ENCODE measurements around the gene PTPRR. TPM values are rescaled to one million over a fixed set of nuclear protein-coding genes. Genes with fewer than 3 reads are reported as not detected.

The PTPRR gene, protein sequence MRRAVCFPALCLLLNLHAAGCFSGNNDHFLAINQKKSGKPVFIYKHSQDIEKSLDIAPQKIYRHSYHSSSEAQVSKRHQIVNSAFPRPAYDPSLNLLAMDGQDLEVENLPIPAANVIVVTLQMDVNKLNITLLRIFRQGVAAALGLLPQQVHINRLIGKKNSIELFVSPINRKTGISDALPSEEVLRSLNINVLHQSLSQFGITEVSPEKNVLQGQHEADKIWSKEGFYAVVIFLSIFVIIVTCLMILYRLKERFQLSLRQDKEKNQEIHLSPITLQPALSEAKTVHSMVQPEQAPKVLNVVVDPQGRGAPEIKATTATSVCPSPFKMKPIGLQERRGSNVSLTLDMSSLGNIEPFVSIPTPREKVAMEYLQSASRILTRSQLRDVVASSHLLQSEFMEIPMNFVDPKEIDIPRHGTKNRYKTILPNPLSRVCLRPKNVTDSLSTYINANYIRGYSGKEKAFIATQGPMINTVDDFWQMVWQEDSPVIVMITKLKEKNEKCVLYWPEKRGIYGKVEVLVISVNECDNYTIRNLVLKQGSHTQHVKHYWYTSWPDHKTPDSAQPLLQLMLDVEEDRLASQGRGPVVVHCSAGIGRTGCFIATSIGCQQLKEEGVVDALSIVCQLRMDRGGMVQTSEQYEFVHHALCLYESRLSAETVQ
- total RNA-seq (not detected), polyA plus RNA-seq (not detected), total RNA-seq (0 reads per million in 6 experiments)

DNA sequence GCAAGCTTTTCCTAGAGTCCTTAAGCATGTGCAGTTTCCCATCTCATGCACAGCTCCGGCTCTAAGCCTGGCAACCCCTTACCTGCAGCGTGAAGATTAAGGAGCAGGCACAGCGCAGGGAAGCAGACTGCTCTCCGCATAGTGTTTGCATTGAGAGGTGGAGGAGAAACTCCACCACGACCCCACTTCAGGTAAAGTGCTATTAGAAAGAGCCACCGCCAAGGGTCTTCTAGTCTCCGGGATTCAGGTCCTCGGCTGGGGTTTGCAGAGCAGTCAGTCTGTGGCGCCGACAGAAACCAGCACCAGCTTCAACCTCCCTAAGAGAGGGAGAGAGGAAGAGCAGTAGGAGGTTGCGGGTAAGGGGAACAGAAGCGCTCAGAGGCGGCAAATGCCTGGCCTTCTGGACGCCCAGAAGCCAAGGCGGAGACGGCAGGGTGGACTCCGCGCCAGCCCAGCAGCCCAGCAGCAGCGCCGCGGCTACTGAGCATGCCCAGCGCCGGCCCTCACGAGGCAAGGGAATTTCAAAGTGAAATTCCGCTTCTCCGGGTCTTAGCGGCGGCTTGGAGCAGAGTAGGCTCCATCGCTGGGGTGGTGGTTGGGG, at the start of gene PTPRR:
Gene PTPRR, minus strand, starts transcription at position 488 of the 601 bp plus-strand sequence. Its CDS starts 348 bp downstream, at position 140.
- peak within 1 kb of the TSS in 1 of 10 donors; percentile 12 for H3K4me3 Mint-ChIP-seq
- POLR2A ChIA-PET: no interaction called here
- DNase-seq (no peak), ATAC-seq (no peak)
- H3K9me3 Mint-ChIP-seq: peaks cover 0 to 6% (median 0%) of the 10 kb centered on the region in 9 donors
- H3K4me1 Mint-ChIP-seq: no peaks in the 10 kb centered on the region
- peaks cover 0 to 4% (median 0%) of the 10 kb centered on the region in 3 donors for H3K36me3 Mint-ChIP-seq
- peaks cover 10 to 30% (median 19%) of the 10 kb centered on the region in 5 donors for H3K27me3 Mint-ChIP-seq
- H3K27ac Mint-ChIP-seq: no peak within 1 kb of the TSS

GRCh38 chr12:70966996-70967790, 46.7 kb upstream of the PTPRR start:
- no peaks in the 10 kb centered on the region for H3K4me1 Mint-ChIP-seq
- no peak overlapping the region for H3K27ac Mint-ChIP-seq
- POLR2A ChIA-PET: no interaction called here
- H3K9me3 Mint-ChIP-seq: peaks cover 0 to 11% (median 1%) of the 10 kb centered on the region in 9 donors
- peaks cover 0 to 3% (median 0%) of the 10 kb centered on the region in 5 donors for H3K27me3 Mint-ChIP-seq
- DNase-seq (no peak), ATAC-seq (no peak)
- H3K36me3 Mint-ChIP-seq: no peaks in the 10 kb centered on the region
- H3K4me3 Mint-ChIP-seq: no peak overlapping the region

- Mint-ChIP-seq H3K9me3 (peaks cover 0 to 11% (median 1%) of the 10 kb centered on the region in 9 donors), H3K27ac (no peak overlapping the region), H3K27me3 (peaks cover 0 to 3% (median 0%) of the 10 kb centered on the region in 5 donors), H3K36me3 (no peaks in the 10 kb centered on the region), H3K4me3 (no peak overlapping the region), H3K4me1 (no peaks in the 10 kb centered on the region)
- DNase-seq (no peak), ATAC-seq (no peak)
- POLR2A ChIA-PET: no interaction called here
These were observed 45.5 kb upstream of the PTPRR start for GRCh38 chr12:70966046-70966445.

DNA sequence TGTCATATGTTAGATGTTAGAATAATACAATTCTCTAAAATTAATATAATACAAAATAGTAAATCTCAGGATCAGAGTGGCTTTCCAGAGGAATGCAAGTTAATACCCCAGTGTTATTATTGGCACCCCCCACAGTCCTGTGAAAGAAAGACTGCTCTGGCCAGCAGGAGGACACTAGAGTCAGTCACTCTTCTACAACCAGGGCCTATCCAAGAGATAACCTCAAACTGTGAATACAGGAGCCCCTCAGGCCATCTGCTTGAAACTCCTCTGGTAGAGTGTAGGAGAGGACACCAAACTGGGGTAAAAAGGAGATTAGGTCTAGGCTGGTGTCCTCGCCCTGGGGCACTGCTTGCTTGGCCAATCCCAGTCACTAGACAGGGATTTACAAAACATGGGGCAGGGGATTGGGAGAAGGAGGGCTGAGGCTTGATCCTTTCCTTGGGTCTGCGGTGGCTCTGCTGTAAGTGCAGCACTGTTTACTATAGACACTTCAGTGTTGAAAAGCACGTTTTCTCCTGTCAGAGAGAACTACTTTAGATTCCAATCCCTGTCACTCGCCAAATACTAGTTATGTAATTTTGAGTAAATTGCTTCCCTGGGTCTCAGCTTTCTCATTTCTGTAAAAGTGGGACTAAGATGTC, 44.5 kb upstream of the PTPRR start:
- H3K4me1 Mint-ChIP-seq: no peaks in the 10 kb centered on the region
- DNase-seq: no peak
- no peaks in the 10 kb centered on the region for H3K36me3 Mint-ChIP-seq
- ATAC-seq: no peak
- no peak overlapping the region for H3K27ac Mint-ChIP-seq
- H3K27me3 Mint-ChIP-seq: peaks cover 0 to 3% (median 0%) of the 10 kb centered on the region in 5 donors
- peaks cover 0 to 11% (median under 1%) of the 10 kb centered on the region in 9 donors for H3K9me3 Mint-ChIP-seq
- POLR2A ChIA-PET: no interaction called here
- H3K4me3 Mint-ChIP-seq: no peak overlapping the region

DNA sequence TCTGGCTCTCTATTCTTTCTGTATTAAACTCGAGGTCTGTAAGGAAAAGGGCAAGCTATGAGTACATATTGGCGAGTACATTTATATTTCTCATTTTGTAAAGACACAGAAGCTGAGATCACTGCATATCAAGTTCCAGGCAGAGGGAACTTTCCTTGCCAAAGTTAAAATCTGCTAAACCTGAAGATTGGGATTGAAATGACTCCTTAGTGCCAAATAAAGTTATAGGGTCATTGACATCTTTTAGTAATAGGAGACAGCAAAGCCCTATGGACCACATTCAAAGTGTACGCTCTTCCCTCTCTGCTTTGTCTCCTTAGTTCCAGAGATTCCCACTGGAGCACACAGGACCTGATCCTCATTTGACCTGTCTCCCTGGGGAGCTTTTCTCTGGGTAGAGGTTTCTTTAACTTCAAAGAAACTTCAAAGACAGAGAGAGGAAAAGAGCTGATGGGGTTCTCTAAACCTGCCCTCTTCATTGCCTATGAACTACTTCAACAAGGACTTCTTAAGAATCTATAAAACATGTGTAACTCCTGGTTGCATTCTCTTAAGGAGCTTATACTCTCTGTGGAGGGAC, 42.6 kb upstream of the PTPRR start:
- Mint-ChIP-seq H3K27ac (no peak overlapping the region), H3K4me1 (no peaks in the 10 kb centered on the region), H3K4me3 (no peak overlapping the region), H3K9me3 (peaks cover 0 to 11% (median 2%) of the 10 kb centered on the region in 9 donors), H3K36me3 (no peaks in the 10 kb centered on the region), H3K27me3 (peaks cover 0 to 3% (median 0%) of the 10 kb centered on the region in 5 donors)
- POLR2A ChIA-PET: no interaction called here
- no peak for DNase-seq
- no peak for ATAC-seq

- no peak for DNase-seq
- Mint-ChIP-seq H3K27ac (peak overlapping the region in 1 of 10 donors; percentile 1), H3K9me3 (peaks cover 0 to 11% (median 2%) of the 10 kb centered on the region in 9 donors), H3K27me3 (peaks cover 0 to 3% (median 0%) of the 10 kb centered on the region in 5 donors), H3K36me3 (no peaks in the 10 kb centered on the region), H3K4me1 (no peaks in the 10 kb centered on the region), H3K4me3 (no peak overlapping the region)
- ATAC-seq: no peak
- POLR2A ChIA-PET: no interaction called here
These were observed 41.8 kb upstream of the PTPRR start for GRCh38 chr12:70962226-70962794.

DNA sequence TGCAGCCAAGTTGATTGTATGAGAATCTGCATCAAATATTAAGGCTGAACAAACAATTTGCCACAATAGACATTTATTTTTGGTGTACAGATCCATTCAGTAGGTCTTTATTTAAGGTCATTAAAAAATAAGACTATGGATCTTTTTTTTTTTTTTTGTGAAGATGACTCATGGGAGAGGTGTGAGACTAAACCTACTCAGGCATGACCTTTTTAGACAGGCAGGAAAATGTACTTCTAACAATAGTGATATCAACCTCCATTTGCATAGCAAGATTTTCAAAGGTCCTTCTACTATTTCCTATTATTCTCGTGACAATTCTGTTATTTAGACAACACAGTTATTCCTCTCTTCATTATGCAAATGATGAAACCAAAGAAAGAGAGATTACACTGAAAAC, 39.9 kb upstream of the PTPRR start:
- Mint-ChIP-seq H3K4me3 (no peak overlapping the region), H3K36me3 (no peaks in the 10 kb centered on the region), H3K4me1 (no peaks in the 10 kb centered on the region), H3K27me3 (peaks cover 0 to 3% (median 0%) of the 10 kb centered on the region in 5 donors), H3K9me3 (peaks cover 0 to 11% (median 2%) of the 10 kb centered on the region in 9 donors), H3K27ac (no peak overlapping the region)
- ATAC-seq: no peak
- no peak for DNase-seq
- POLR2A ChIA-PET: no interaction called here

DNA sequence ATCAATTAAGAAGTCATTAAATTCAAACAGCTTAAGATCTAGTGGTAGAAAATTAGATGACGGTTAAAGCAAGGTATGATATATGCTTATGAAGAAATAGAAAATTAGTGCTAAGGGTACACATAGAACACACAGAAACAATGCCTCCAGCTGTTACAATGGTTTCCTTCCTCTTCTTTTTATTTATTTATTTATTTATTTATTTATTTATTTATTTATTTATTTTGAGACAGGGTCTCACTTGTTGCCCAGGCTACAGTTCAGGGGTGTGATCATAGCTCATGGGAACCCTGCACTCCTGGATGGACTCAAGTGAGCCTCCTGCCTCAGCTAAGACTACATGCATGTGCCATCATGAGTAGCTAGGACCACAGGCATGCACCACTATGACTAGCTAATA, 34.9 kb upstream of the PTPRR start:
- no peaks in the 10 kb centered on the region for H3K27me3 Mint-ChIP-seq
- H3K9me3 Mint-ChIP-seq: peaks cover 0 to 4% (median 0%) of the 10 kb centered on the region in 9 donors
- H3K27ac Mint-ChIP-seq: no peak overlapping the region
- no peaks in the 10 kb centered on the region for H3K36me3 Mint-ChIP-seq
- no peaks in the 10 kb centered on the region for H3K4me1 Mint-ChIP-seq
- DNase-seq (no peak), ATAC-seq (no peak)
- H3K4me3 Mint-ChIP-seq: no peak overlapping the region
- POLR2A ChIA-PET: no interaction called here

GRCh38 chr12:70950451-70950850, 29.9 kb upstream of the PTPRR start:
- no peak overlapping the region for H3K27ac Mint-ChIP-seq
- H3K4me1 Mint-ChIP-seq: no peaks in the 10 kb centered on the region
- peaks cover 0 to 17% (median 2%) of the 10 kb centered on the region in 9 donors for H3K9me3 Mint-ChIP-seq
- DNase-seq (no peak), ATAC-seq (no peak)
- H3K27me3 Mint-ChIP-seq: peaks cover 0 to 2% (median 0%) of the 10 kb centered on the region in 5 donors
- POLR2A ChIA-PET: no interaction called here
- no peak overlapping the region for H3K4me3 Mint-ChIP-seq
- H3K36me3 Mint-ChIP-seq: no peaks in the 10 kb centered on the region

DNA sequence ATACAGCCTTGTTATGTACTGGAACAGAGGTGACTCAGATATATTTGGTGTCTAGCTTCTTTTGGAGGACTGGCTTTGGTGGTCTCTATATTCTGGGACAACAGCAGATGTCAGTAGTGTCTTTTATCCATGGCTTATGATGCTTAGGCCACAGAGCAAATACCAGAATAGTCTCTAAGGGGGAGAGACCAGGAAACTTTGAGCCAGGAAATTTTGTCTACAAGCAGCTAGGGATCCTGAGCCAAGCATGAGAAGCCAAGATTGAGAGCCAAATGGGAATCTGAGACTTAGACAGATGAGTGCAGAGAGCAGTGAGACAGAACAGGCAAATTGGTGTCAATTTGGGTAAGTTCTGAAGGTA, 28.4 kb upstream of the PTPRR start:
- Mint-ChIP-seq H3K27me3 (peaks cover 0 to 9% (median 0%) of the 10 kb centered on the region in 5 donors), H3K4me3 (no peak overlapping the region), H3K9me3 (peaks cover 0 to 32% (median 9%) of the 10 kb centered on the region in 9 donors), H3K27ac (no peak overlapping the region), H3K36me3 (peaks cover 0 to under 1% (median 0%) of the 10 kb centered on the region in 3 donors), H3K4me1 (no peaks in the 10 kb centered on the region)
- POLR2A ChIA-PET: no interaction called here
- no peak for DNase-seq
- no peak for ATAC-seq

DNA sequence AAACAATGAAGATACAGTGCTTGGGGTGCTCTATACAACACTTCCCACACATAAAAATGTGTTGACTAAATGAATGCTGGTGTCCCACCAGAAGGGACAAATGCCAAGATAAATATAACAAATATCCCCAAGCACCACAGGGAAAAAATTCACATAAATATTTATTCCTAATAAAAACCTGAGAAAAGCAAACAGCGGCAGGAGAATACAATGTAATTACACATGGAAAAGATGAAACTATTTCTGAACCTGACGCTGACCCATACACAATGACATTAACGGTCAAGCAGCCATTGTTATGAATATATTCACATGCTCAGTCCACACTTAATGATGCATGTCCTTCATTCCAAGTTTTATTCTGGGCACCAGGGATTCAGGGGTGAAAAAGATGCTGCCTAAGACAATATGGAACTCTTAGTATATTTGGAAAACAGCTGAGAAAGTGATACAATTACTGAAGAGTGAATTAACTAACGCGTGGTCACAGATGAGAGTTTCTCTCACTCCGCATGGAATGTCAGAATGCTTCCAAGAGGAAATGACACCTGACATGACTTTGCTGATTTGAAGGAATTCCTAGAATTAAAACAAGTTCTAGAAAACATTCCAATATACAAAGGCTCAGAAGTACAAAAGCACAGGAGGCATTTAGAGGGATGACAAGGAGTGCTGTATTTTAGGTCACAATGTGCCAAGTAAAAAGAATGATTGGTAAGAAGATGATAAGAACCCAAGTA, 27.9 kb upstream of the PTPRR start:
- ATAC-seq (no peak), DNase-seq (no peak)
- no peak overlapping the region for H3K27ac Mint-ChIP-seq
- H3K4me3 Mint-ChIP-seq: no peak overlapping the region
- H3K9me3 Mint-ChIP-seq: peaks cover 0 to 34% (median 9%) of the 10 kb centered on the region in 9 donors
- POLR2A ChIA-PET: no interaction called here
- peaks cover 0 to 15% (median 0%) of the 10 kb centered on the region in 5 donors for H3K27me3 Mint-ChIP-seq
- peaks cover 0 to 5% (median 0%) of the 10 kb centered on the region in 3 donors for H3K36me3 Mint-ChIP-seq
- H3K4me1 Mint-ChIP-seq: no peaks in the 10 kb centered on the region

All from naive thymus-derived CD8-positive, alpha-beta T cell (primary cell).